GM12891 (cell line): ENCODE measurements around the gene KIAA1549.
"Not testable (repeated sequence)": the region's sequence is repeated elsewhere in the genome, so short reads cannot be mapped to it uniquely, and the experiment has no call there.

Experiments used
- DNase-seq: peaks from one replicate; pipeline ENCODE4 v3.0.0; 2011; ENCODE audit warnings: low spot score; ENCODE audit not compliant: insufficient read length
- FAIRE-seq: peaks from 2 replicates; lab custom pipeline; 2011; peaks lifted over from hg19 to GRCh38; lab: Jason Lieb, UNC
- PAX5 ChIP-seq: IDR thresholded peaks from 2 replicates; pipeline ENCODE4 v1.6.1; 2011; ENCODE audit warnings: low read length, moderate library complexity, mild to moderate bottlenecking; ENCODE audit not compliant: insufficient read depth, severe bottlenecking
- POLR2A ChIP-seq: IDR thresholded peaks from 2 replicates; pipeline ENCODE4 v1.6.1; 2011; ENCODE audit warnings: low read depth, low read length, control low read depth
- POLR2AphosphoS5 ChIP-seq: IDR thresholded peaks from 2 replicates; pipeline ENCODE4 v1.6.1; 2011; ENCODE audit warnings: low read depth, low read length, control low read depth
- POU2F2 ChIP-seq: IDR thresholded peaks from 2 replicates; pipeline ENCODE4 v1.6.1; 2011; ENCODE audit warnings: low read depth, mild to moderate bottlenecking, control low read depth, low read length, moderate library complexity
- SPI1 ChIP-seq: IDR thresholded peaks from 2 replicates; pipeline ENCODE4 v1.6.1; 2011; ENCODE audit warnings: low read depth, low read length, control low read depth
- TAF1 ChIP-seq: IDR thresholded peaks from 2 replicates; pipeline ENCODE4 v1.6.1; 2011; ENCODE audit warnings: low read depth, low read length, control low read depth

KIAA1549 gene

GRCh38 chr7:138949421-138950088 lies 31.6 kb downstream of the KIAA1549 start:
- FAIRE-seq (no peak), DNase-seq (no peak)
- TF ChIP-seq SPI1 = no peak
- TF ChIP-seq TAF1 = no peak
- no peak for TF ChIP-seq PAX5
- no peak for TF ChIP-seq POLR2A
- no peak for TF ChIP-seq POLR2AphosphoS5
- no peak for TF ChIP-seq POU2F2

GRCh38 chr7:138948403-138948802 lies 32.8 kb downstream of the KIAA1549 start:
- FAIRE-seq = no peak
- TF ChIP-seq SPI1 = no peak
- DNase-seq = no peak

GRCh38 chr7:138945821-138946220 lies 35.4 kb downstream of the KIAA1549 start:
- DNase-seq = no peak
- TF ChIP-seq SPI1 = no peak
- no peak for TF ChIP-seq PAX5
- TF ChIP-seq POLR2A = no peak
- no peak for TF ChIP-seq TAF1
- no peak for TF ChIP-seq POU2F2
- TF ChIP-seq POLR2AphosphoS5 = no peak

GRCh38 chr7:138945154-138945553 lies 36.0 kb downstream of the KIAA1549 start:
- no peak for TF ChIP-seq SPI1
- no peak for TF ChIP-seq POU2F2
- no peak for TF ChIP-seq TAF1
- TF ChIP-seq POLR2A = no peak
- no peak for TF ChIP-seq POLR2AphosphoS5
- TF ChIP-seq PAX5 = no peak
- DNase-seq = no peak
- no peak for FAIRE-seq

More at GRCh38 chr7:138945821-138946220, 35.4 kb downstream of the KIAA1549 start:
- no peak for FAIRE-seq

GRCh38 chr7:138944592-138944991 lies 36.6 kb downstream of the KIAA1549 start:
- no peak for DNase-seq
- TF ChIP-seq SPI1 (no peak), TAF1 (no peak), POU2F2 (no peak), PAX5 (no peak), POLR2A (no peak), POLR2AphosphoS5 (no peak)
- no peak for FAIRE-seq

- TF ChIP-seq POLR2AphosphoS5 (no peak), SPI1 (no peak), PAX5 (no peak), POU2F2 (no peak), TAF1 (no peak), POLR2A (no peak)
- FAIRE-seq = no peak
- DNase-seq = no peak
These were observed 38.1 kb downstream of the KIAA1549 start for GRCh38 chr7:138943061-138943460.

- no peak for TF ChIP-seq TAF1
- no peak for TF ChIP-seq POU2F2
- TF ChIP-seq SPI1 = no peak
- DNase-seq = no peak
- no peak for FAIRE-seq
These were observed 39.6 kb downstream of the KIAA1549 start for GRCh38 chr7:138941545-138941944.

- not testable (repeated sequence) for FAIRE-seq, DNase-seq
These were observed 40.6 kb downstream of the KIAA1549 start for GRCh38 chr7:138940602-138941001.

- TF ChIP-seq POLR2AphosphoS5 = no peak
- no peak for TF ChIP-seq POU2F2
- no peak for TF ChIP-seq POLR2A
- TF ChIP-seq TAF1 = no peak
- no peak for TF ChIP-seq SPI1
- no peak for TF ChIP-seq PAX5
- DNase-seq (no peak), FAIRE-seq (no peak)
These were observed 43.7 kb downstream of the KIAA1549 start for GRCh38 chr7:138937484-138937883.

- TF ChIP-seq TAF1 (no peak), PAX5 (no peak), POLR2AphosphoS5 (no peak), POU2F2 (no peak), SPI1 (no peak), POLR2A (no peak)
- FAIRE-seq (no peak), DNase-seq (no peak)
These were observed 45.7 kb downstream of the KIAA1549 start for GRCh38 chr7:138935465-138936011.
